BE2C (cell line): Measurements from ENCODE around the gene LRP10.

Source experiments
- DNase-seq: peaks from one replicate; pipeline ENCODE4 v3.0.0-alpha.2; 2020
- H3K27me3 ChIP-seq: fragments of 250-450 bp; sonication (Bioruptor Pico); 2 replicates; pipeline ENCODE4 v1.5.1; 2020; ENCODE audit warnings: mild to moderate bottlenecking
- H3K36me3 ChIP-seq: fragments of 250-450 bp; sonication (Bioruptor Pico); 2 replicates; pipeline ENCODE4 v1.5.1; 2020; ENCODE audit warnings: mild to moderate bottlenecking
- H3K4me1 ChIP-seq: fragments of 250-450 bp; sonication (Bioruptor Pico); 2 replicates; pipeline ENCODE4 v1.5.1; 2020
- H3K4me3 ChIP-seq: 2 replicates; pipeline ENCODE4 v1.5.1; 2011; ENCODE audit warnings: low read depth, low read length
- H3K9me3 ChIP-seq: fragments of 250-450 bp; sonication (Bioruptor Pico); 2 replicates; pipeline ENCODE4 v1.5.1; 2020
- CTCF ChIP-seq: IDR thresholded peaks from 2 replicates; pipeline ENCODE4 v1.5.1; 2012; ENCODE audit warnings: mild to moderate bottlenecking, low read depth, low read length

The LRP10 gene

GRCh38 chr14:22888662-22889061 lies 17.1 kb downstream of the LRP10 start:
- H3K4me3 ChIP-seq: no peak overlapping the region
- no peaks in the 10 kb centered on the region for H3K9me3 ChIP-seq
- H3K27me3 ChIP-seq: no peaks in the 10 kb centered on the region
- H3K36me3 ChIP-seq: no peaks in the 10 kb centered on the region
- no peak for TF ChIP-seq CTCF
- DNase-seq: no peak
- H3K4me1 ChIP-seq: peaks cover 1% of the 10 kb centered on the region

DNA sequence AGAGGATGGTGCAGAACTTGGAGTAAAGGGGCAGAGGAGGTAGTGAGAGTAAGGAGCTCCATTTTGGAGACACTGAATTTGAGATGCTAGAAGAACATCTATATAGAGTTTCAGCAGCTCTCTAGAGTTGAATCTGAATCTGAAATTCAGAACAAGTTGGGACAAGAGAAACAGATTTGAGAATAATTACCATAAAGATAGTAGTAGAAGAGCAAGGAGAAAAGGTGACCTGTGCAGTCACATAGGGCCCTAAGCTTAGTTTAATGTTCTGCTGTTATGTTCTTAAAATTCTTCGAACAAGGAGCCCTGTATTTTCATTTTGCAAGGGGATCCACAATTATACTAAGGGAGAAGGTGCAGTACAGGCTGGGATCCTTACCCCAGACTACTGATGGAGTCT lies 18.9 kb downstream of the LRP10 start:
- DNase-seq: no peak
- Histone ChIP-seq H3K9me3 (no peaks in the 10 kb centered on the region), H3K36me3 (no peaks in the 10 kb centered on the region), H3K27me3 (no peaks in the 10 kb centered on the region), H3K4me1 (no peaks in the 10 kb centered on the region), H3K4me3 (no peak overlapping the region)
- TF ChIP-seq CTCF: no peak

GRCh38 chr14:22892488-22892887 lies 20.9 kb downstream of the LRP10 start:
- Histone ChIP-seq H3K4me1 (no peaks in the 10 kb centered on the region), H3K27me3 (no peaks in the 10 kb centered on the region)
- no peak for DNase-seq

DNA sequence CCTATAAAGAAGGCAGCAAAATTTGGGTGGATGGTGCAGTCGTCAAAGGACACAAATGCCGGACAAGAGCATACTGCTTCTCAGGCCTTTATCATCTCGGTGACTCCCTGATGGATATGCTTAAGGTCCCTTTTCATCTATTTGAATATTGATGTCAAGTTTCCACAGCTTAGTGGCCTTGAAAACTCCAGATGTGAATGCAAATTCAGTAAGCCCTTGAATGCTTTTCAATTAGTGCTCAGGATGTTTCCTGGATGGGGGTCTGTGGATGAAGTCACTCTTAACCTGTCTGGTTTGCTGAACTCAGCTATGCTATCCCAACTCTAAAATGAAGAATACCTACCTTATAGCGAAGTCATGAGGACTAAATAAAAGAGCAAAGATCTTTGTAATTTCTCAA lies 22.2 kb downstream of the LRP10 start:
- H3K4me3 ChIP-seq: no peak overlapping the region
- no peak for DNase-seq

More at GRCh38 chr14:22892488-22892887, 20.9 kb downstream of the LRP10 start:
- TF ChIP-seq CTCF: no peak
- H3K4me3 ChIP-seq: no peak overlapping the region
- no peaks in the 10 kb centered on the region for H3K9me3 ChIP-seq
- H3K36me3 ChIP-seq: no peaks in the 10 kb centered on the region

DNA sequence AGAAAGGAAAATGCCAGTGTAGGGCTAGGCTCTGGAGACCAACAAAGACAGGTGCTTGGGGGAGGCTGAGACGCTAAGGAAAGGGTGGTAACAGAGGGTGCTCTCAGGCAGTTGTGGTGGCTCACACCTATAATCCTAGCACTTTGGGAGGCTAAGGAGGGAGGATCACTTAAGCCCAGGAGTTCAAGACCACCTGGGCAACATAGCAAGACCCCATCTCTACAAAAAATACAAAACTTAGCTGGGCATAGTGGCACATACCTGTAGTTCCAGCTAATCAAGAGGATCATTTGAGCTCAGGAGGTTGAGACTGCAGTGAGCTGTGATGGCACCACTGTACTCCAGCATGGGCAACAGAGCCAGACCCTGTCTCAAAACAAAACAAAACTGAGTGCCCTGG lies 23.9 kb downstream of the LRP10 start:
- no peak for TF ChIP-seq CTCF
- Histone ChIP-seq H3K27me3 (no peaks in the 10 kb centered on the region), H3K36me3 (peaks cover 4% of the 10 kb centered on the region; the same call in 1 of the 2 replicates), H3K4me1 (no peaks in the 10 kb centered on the region), H3K9me3 (no peaks in the 10 kb centered on the region), H3K4me3 (no peak overlapping the region)
- DNase-seq: no peak

More for the DNA sequence above, 22.2 kb downstream of the LRP10 start:
- no peaks in the 10 kb centered on the region for H3K36me3 ChIP-seq
- H3K27me3 ChIP-seq: no peaks in the 10 kb centered on the region
- H3K4me1 ChIP-seq: no peaks in the 10 kb centered on the region
- no peak for TF ChIP-seq CTCF
- H3K9me3 ChIP-seq: no peaks in the 10 kb centered on the region

DNA sequence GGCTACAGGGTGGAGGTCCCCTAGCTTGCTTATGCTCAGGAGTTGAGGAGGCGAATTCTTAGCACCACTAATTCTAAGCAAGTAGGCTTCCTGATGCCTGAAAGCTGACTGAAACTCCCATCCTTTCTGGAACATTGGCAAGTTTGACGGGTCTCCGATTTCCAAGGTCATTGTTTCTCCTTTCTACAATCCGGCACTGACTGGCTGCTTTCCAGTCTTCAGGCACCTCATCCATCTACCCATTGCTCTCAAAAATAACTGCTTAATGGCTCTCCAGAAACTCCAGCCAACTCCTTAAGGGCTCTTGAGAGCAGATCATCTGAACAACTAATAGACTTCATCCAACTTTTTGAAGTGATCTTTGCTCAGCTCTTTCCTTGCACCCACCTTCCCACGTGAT lies 24.8 kb downstream of the LRP10 start:
- H3K9me3 ChIP-seq: no peaks in the 10 kb centered on the region
- peaks cover 11% of the 10 kb centered on the region for H3K36me3 ChIP-seq
- no peaks in the 10 kb centered on the region for H3K27me3 ChIP-seq
- no peak for TF ChIP-seq CTCF
- no peak overlapping the region for H3K4me3 ChIP-seq
- no peak for DNase-seq
- no peaks in the 10 kb centered on the region for H3K4me1 ChIP-seq
